Fibroblast of the aortic adventitia (primary cell): ENCODE measurements around the gene ZC3H15. TPM values are rescaled to one million over a fixed set of nuclear protein-coding genes. Genes with fewer than 3 reads are reported as not detected.

Experiments used
- DNase-seq: peaks from one replicate; pipeline ENCODE4 v3.0.0-alpha.2; 2010; ENCODE audit warnings: low read depth
- H3K4me3 ChIP-seq: 2 replicates; pipeline ENCODE4 v1.5.1; 2011; ENCODE audit warnings: low read depth, mild to moderate bottlenecking, control low read depth, low read length, moderate library complexity
- CTCF ChIP-seq: IDR thresholded peaks from 2 replicates; pipeline ENCODE4 v1.5.1; 2011; ENCODE audit warnings: mild to moderate bottlenecking, low read length, control low read depth, inconsistent platforms; ENCODE audit not compliant: insufficient read depth
- total RNA-seq: library from RNA; depleted of rRNA; stranded (reverse); fragments of >200 nt; gene quantifications from 2 replicates; pipeline ENCODE4 v1.2.3, GENCODE V29; 2012; ENCODE audit warnings: low replicate concordance

The ZC3H15 gene
- total RNA-seq, 1 donor: 73.0 TPM

GRCh38 chr2:186554429-186554828 is 68.4 kb downstream of the ZC3H15 start:
- DNase-seq: peak; percentile 28
- TF ChIP-seq CTCF: no peak

GRCh38 chr2:186554850-186555671 is 69.0 kb downstream of the ZC3H15 start:
- peak; percentile 51 for DNase-seq
- TF ChIP-seq CTCF: peak; percentile 44
- no peak overlapping the region for H3K4me3 ChIP-seq

More at GRCh38 chr2:186554429-186554828, 68.4 kb downstream of the ZC3H15 start:
- no peak overlapping the region for H3K4me3 ChIP-seq

GRCh38 chr2:186558512-186559276 is 72.6 kb downstream of the ZC3H15 start:
- H3K4me3 ChIP-seq: no peak overlapping the region
- no peak for DNase-seq
- no peak for TF ChIP-seq CTCF

Other genes starting within 250 kb of the ZC3H15 start
- gene ITGAV, start 103.8 kb downstream of the ZC3H15 start, total RNA-seq: 174 and 193 TPM in 2 replicates
- 24.9 and 32.4 TPM in 2 replicates for gene FAM171B, start 207.8 kb downstream of the ZC3H15 start, total RNA-seq